Measurements from ENCODE around the gene WNK3. TPM values are rescaled to one million over a fixed set of nuclear protein-coding genes. Genes with fewer than 3 reads are reported as not detected.
"Not testable (repeated sequence)": the region's sequence is repeated elsewhere in the genome, so short reads cannot be mapped to it uniquely, and the experiment has no call there.

The WNK3 gene
- polyA plus RNA-seq (2012; ENCODE audit: low read depth, missing spikeins): 0.04 TPM

DNA sequence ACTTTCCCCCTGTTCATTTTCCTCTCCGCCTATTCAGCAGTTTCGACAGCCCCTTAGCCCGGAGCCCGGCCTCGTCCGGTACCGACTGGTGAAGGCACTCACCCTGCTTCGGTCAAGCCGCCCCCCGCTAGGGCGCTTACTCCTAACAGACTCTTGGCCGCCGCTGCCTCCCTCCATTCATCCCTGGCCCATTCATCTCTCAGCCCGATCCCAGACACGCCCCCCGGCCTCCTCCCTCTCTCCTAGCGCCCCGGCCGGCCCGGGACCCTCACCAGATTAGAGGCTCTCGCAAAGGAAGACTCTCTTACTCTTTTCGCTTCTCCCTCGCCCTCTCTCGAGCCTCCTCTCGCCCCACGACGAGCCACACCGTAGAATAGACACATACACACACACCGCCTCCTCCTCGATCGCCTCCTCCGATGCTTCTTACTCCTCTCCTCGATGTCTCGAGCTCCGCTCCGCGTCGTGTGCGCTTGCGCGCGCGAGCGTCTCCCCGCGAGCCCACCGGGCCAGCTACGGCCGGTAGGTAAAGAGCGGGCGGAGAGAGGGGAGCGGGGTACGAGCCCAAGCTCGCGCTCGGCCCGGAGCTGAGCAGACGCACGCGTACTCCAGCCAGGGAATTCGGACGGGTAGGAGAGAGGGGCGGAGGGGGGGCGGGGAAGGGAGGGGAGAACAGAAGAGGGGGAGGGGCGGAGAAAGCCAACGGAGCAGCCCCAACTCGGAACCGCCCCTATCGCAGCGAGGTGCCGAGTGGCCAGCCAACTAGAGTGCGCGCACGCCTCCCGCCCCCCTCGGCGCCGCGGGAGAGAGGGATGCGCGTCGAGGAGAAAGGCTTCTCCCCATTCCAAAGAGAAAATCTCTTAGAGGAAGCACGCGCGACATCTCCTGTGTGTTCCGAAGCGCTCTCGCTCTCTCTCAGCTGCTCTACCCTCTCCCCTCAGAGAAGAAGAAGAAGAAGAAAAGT, at the start of gene WNK3:
WNK3 (minus strand) TSS at position 633 of the 964 bp plus-strand sequence.
- DNase-seq (ENCODE audit: insufficient read length, low spot score): peak; percentile 13
- TF ChIP-seq TAF1 (IDR thresholded peaks at IDR 0.05; ENCODE audit: low read depth, low read length) (no peak), POLR2AphosphoS5 (IDR thresholded peaks at IDR 0.05; ENCODE audit: low read depth, low read length) (no peak), POLR2A (IDR thresholded peaks at IDR 0.05; ENCODE audit: low read depth, low read length) (no peak), SPI1 (IDR thresholded peaks at IDR 0.05; ENCODE audit: low read depth, low read length) (no peak), PAX5 (IDR thresholded peaks at IDR 0.05; ENCODE audit: insufficient read depth, low read length, severe bottlenecking) (no peak), POU2F2 (IDR thresholded peaks at IDR 0.05; ENCODE audit: low read depth, low read length) (no peak)
- FAIRE-seq: no peak

DNA sequence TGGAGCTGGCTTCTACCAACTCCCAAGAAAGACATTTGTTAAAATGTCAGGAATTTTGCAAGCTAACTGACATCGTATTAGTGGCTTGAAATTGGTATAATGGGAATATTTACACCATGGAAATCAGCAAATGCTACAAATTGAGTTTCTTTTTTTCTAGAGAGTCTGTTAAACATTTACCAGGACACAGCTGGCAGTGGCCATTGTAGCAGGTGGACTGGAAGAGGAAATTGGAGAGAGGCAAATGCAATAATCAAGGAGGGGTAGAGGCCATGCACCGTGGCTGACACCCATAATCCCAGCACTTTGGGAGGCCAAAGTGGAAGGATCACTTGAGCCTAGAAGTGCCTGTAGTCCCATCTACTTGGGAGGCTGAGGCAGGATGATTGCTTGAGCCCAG, 49.4 kb upstream of the WNK3 start:
- DNase-seq (ENCODE audit: insufficient read length, low spot score) (no peak), FAIRE-seq (no peak)
- no peak for TF ChIP-seq POU2F2 (IDR thresholded peaks at IDR 0.05; ENCODE audit: low read depth, low read length)
- TF ChIP-seq PAX5 (IDR thresholded peaks at IDR 0.05; ENCODE audit: insufficient read depth, low read length, severe bottlenecking): no peak
- TF ChIP-seq POLR2AphosphoS5 (IDR thresholded peaks at IDR 0.05; ENCODE audit: low read depth, low read length): no peak
- TF ChIP-seq SPI1 (IDR thresholded peaks at IDR 0.05; ENCODE audit: low read depth, low read length): no peak
- TF ChIP-seq TAF1 (IDR thresholded peaks at IDR 0.05; ENCODE audit: low read depth, low read length): no peak
- no peak for TF ChIP-seq POLR2A (IDR thresholded peaks at IDR 0.05; ENCODE audit: low read depth, low read length)

DNA sequence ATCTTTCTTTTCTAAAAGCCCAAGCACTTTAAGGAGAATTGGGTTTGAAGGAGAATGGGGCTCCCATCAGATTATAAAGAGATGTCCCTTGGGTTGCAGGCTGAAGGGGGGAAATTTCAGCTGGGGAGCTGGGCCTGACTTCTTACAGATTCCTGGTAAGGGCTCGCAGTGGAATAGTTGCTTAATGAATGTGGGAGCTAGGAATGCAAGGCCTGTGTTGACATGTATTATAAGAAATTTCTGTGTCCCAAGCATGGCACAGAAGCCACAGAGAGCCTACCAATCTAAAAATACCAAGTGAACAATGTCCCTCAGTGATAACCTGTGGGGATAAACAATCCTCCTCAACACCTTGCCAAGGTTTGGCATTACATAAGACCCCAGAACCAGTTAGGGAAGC, 39.3 kb upstream of the WNK3 start:
- FAIRE-seq: no peak
- TF ChIP-seq POU2F2 (IDR thresholded peaks at IDR 0.05; ENCODE audit: low read depth, low read length) (no peak), TAF1 (IDR thresholded peaks at IDR 0.05; ENCODE audit: low read depth, low read length) (no peak), POLR2A (IDR thresholded peaks at IDR 0.05; ENCODE audit: low read depth, low read length) (no peak), PAX5 (IDR thresholded peaks at IDR 0.05; ENCODE audit: insufficient read depth, low read length, severe bottlenecking) (no peak)
- no peak for DNase-seq (ENCODE audit: insufficient read length, low spot score)

DNA sequence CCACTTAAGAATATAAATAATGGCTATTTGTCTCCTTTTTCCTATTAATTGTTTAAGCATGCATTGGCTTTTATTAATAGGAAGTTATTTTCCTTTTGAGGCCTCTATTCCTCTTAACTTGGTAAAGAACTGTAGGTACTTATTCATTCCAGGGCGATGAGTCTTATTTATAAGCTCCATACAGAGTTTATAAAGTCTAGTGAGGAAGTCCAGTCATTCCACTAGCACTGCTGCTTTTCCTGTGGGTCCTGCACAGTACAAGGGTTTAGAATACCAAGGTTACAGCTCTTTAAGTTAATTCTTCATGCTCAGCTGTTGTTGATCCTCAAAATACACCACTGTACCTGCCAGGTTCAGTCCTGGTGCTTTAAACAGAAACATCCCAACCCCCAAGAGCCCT, 28.5 kb upstream of the WNK3 start:
- no peak for DNase-seq (ENCODE audit: insufficient read length, low spot score)
- TF ChIP-seq POLR2AphosphoS5 (IDR thresholded peaks at IDR 0.05; ENCODE audit: low read depth, low read length) (no peak), TAF1 (IDR thresholded peaks at IDR 0.05; ENCODE audit: low read depth, low read length) (no peak), SPI1 (IDR thresholded peaks at IDR 0.05; ENCODE audit: low read depth, low read length) (no peak), POLR2A (IDR thresholded peaks at IDR 0.05; ENCODE audit: low read depth, low read length) (no peak), PAX5 (IDR thresholded peaks at IDR 0.05; ENCODE audit: insufficient read depth, low read length, severe bottlenecking) (no peak), POU2F2 (IDR thresholded peaks at IDR 0.05; ENCODE audit: low read depth, low read length) (no peak)
- FAIRE-seq: no peak

DNA sequence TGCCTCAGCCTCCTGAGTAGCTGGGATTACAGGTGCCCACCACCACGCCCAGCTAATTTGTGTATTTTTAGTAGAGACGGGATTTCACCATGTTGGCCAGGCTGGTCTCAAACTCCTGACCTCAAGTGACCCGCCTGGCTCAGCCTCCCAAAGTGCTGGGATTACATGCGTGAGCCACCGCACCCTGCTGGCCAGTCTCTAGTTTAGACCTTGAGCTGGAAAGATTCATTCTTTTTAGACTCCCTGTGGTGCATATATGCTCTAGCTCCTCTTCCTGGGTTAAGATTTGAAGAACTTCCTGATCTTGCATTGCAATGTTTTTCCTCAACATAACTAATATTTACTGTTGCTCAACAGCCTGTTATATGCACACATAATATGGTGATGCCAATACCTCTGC, 26.8 kb upstream of the WNK3 start:
- DNase-seq (ENCODE audit: insufficient read length, low spot score); FAIRE-seq: not testable (repeated sequence)

DNA sequence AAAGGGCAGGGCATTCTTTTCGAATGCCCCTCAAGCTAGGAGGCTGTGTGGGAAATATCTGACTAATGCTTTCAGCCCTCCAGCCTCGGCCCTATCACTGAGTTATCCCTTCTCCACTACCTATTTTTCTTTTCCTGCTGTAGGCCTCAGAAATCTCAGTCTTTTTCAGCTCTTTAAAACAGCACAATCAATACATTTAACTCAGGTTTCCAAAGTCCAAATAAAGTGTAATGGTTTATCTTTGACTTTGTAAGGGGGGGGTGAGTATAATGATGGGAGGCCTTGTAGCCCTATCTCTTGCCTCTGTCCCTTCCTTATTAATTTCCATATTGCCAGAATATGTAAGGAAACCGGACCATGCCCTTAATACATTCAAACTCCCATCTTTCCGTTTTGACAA, 1.6 kb upstream of the WNK3 start:
- TF ChIP-seq PAX5 (IDR thresholded peaks at IDR 0.05; ENCODE audit: insufficient read depth, low read length, severe bottlenecking) (no peak), TAF1 (IDR thresholded peaks at IDR 0.05; ENCODE audit: low read depth, low read length) (no peak), POLR2AphosphoS5 (IDR thresholded peaks at IDR 0.05; ENCODE audit: low read depth, low read length) (no peak), POU2F2 (IDR thresholded peaks at IDR 0.05; ENCODE audit: low read depth, low read length) (no peak), POLR2A (IDR thresholded peaks at IDR 0.05; ENCODE audit: low read depth, low read length) (no peak), SPI1 (IDR thresholded peaks at IDR 0.05; ENCODE audit: low read depth, low read length) (no peak)
- DNase-seq (ENCODE audit: insufficient read length, low spot score): no peak
- FAIRE-seq: no peak

DNA sequence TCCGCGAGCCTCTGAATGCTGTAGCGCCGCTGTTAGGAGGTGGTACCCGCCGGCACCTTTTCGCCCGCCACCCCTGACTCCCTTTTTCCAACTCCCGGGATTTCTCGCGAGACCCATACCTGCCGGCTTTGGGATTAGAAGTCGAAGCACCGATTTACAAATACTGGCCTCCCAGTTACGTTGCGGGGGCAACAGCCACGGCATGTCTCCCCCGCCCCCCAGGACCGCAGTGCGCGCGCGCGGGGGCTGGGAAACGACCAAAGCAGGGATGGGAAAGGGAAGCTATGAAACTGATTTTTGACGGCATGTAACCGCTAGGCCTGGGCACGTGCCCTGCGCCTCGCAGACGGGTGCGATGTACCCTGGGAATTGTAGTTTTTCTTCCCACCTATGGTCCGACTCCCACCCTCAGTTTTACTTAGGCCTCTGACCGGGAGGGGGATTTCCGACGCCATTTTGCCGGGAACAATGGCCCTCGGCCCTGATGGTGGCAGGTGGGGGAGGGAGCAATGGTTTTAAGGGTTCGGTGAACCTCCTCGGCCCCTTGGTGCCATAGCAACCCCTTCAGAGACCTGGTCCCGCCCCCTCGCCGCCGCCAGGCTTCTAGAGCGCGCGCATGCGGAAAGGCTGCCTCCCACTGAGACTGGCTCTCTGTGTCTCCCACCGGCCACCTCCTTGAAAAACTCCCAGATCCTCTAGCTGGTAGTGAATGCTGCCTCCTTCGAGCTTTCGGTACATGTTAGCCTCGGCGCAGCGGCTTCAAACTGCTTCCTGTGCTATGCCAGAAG, 772 bp upstream of the WNK3 start:
- no peak for TF ChIP-seq SPI1 (IDR thresholded peaks at IDR 0.05; ENCODE audit: low read depth, low read length)
- TF ChIP-seq PAX5 (IDR thresholded peaks at IDR 0.05; ENCODE audit: insufficient read depth, low read length, severe bottlenecking): no peak
- TF ChIP-seq POLR2AphosphoS5 (IDR thresholded peaks at IDR 0.05; ENCODE audit: low read depth, low read length): no peak
- no peak for TF ChIP-seq TAF1 (IDR thresholded peaks at IDR 0.05; ENCODE audit: low read depth, low read length)
- TF ChIP-seq POLR2A (IDR thresholded peaks at IDR 0.05; ENCODE audit: low read depth, low read length): no peak
- TF ChIP-seq POU2F2 (IDR thresholded peaks at IDR 0.05; ENCODE audit: low read depth, low read length): no peak
- no peak for DNase-seq (ENCODE audit: insufficient read length, low spot score)
- no peak for FAIRE-seq

DNA sequence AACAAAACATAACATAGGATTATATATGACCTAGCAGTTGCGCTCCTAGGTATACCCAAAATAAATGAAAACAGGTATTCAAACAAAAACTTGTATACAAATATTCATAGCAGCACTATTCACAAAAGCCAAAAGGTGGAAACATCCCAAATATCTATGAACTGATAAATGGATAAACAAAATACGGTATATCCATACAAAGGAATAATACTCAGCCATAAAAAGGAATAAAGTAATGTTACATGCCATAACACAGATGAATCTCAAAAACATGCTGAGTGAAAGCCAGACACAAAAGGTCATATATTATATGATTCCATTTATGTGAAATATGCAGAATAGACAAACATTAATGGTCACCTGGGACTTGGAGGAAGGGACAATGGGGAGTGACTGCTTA, 5.2 kb downstream of the WNK3 start:
- FAIRE-seq: no peak
- no peak for DNase-seq (ENCODE audit: insufficient read length, low spot score)
- no peak for TF ChIP-seq POLR2A (IDR thresholded peaks at IDR 0.05; ENCODE audit: low read depth, low read length)
- no peak for TF ChIP-seq SPI1 (IDR thresholded peaks at IDR 0.05; ENCODE audit: low read depth, low read length)
- no peak for TF ChIP-seq TAF1 (IDR thresholded peaks at IDR 0.05; ENCODE audit: low read depth, low read length)
- no peak for TF ChIP-seq POLR2AphosphoS5 (IDR thresholded peaks at IDR 0.05; ENCODE audit: low read depth, low read length)
- TF ChIP-seq POU2F2 (IDR thresholded peaks at IDR 0.05; ENCODE audit: low read depth, low read length): no peak

DNA sequence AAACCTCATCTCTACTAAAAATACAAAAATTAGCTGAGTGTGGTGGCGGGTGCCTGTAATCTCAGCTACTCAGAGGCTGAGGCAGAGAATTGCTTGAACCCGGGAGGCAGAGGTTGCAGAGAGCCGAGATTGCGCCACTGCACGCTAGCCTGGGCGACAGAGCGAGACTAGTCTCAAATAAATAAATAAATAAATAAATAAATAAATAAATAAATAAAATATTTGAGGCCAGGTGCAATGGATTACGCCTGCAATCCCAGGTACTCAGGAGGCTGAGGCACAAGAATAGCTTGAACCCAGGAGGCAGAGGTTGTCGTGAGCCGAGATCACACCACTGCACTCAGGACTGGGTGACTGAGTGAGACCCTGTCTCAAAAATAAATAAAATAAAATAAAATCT, 20.5 kb downstream of the WNK3 start:
- not testable (repeated sequence) for FAIRE-seq

DNA sequence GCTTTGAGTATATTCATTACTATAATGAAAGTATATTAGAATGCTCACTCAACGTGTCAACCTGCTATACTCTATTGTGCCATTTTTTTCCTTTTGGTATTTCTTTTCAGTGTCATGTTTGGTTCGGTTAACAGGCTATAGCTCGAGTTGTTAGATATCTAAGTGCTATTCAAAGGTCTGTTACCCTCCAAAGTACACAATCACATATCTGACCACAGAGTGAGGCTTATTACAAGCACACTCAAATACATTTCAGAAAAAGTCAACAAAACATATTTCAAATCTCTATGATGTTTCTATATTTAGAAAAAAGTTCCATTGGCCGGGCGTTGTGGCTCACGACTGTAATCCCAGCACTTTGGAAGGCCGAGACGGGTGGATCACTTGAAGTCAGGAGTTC, 32.8 kb downstream of the WNK3 start:
- DNase-seq (ENCODE audit: insufficient read length, low spot score) (no peak), FAIRE-seq (no peak)
- TF ChIP-seq POU2F2 (IDR thresholded peaks at IDR 0.05; ENCODE audit: low read depth, low read length) (no peak), POLR2AphosphoS5 (IDR thresholded peaks at IDR 0.05; ENCODE audit: low read depth, low read length) (no peak), PAX5 (IDR thresholded peaks at IDR 0.05; ENCODE audit: insufficient read depth, low read length, severe bottlenecking) (no peak), POLR2A (IDR thresholded peaks at IDR 0.05; ENCODE audit: low read depth, low read length) (no peak), SPI1 (IDR thresholded peaks at IDR 0.05; ENCODE audit: low read depth, low read length) (no peak), TAF1 (IDR thresholded peaks at IDR 0.05; ENCODE audit: low read depth, low read length) (no peak)

More for the DNA sequence above, 20.5 kb downstream of the WNK3 start:
- not testable (repeated sequence) for DNase-seq (ENCODE audit: insufficient read length, low spot score)
